Stimulated activated memory B cell treated with anti-CD40 and anti-IgM and Interleukin-4, amounts not matched to agents 10 μg/mL and 1 μg/mL and 100 μg/mL, for 72 hours (primary cell): ENCODE data around the gene WDR90.

Experiments
- ATAC-seq: fragments of 150-1000 bp; cut with Tn5 transposase; 2 replicates; pipeline ENCODE4 v1.10.0; 2021
- H3K27ac Mint-ChIP-seq: one replicate; pipeline ENCODE4 v1.8.0; 2022; ENCODE audit warnings: mild to moderate bottlenecking, mixed read lengths
- H3K27me3 Mint-ChIP-seq: one replicate; pipeline ENCODE4 v1.8.0; 2022; ENCODE audit warnings: mixed read lengths
- H3K36me3 Mint-ChIP-seq: one replicate; pipeline ENCODE4 v1.8.0; 2022; ENCODE audit warnings: mixed read lengths
- H3K4me1 Mint-ChIP-seq: one replicate; pipeline ENCODE4 v1.8.0; 2022; ENCODE audit warnings: mixed read lengths
- H3K4me3 Mint-ChIP-seq: one replicate; pipeline ENCODE4 v1.8.0; 2022; ENCODE audit warnings: mild to moderate bottlenecking, moderate library complexity, mixed read lengths
- H3K9me3 Mint-ChIP-seq: one replicate; pipeline ENCODE4 v1.8.0; 2022; ENCODE audit warnings: mixed read lengths

The WDR90 gene

GRCh38 chr16:621526-622105 lies 27.5 kb upstream of the WDR90 start:
- no peaks in the 10 kb centered on the region for H3K27me3 Mint-ChIP-seq
- ATAC-seq = no peak
- H3K4me1 Mint-ChIP-seq = no peaks in the 10 kb centered on the region
- peaks cover 9% of the 10 kb centered on the region for H3K36me3 Mint-ChIP-seq
- H3K27ac Mint-ChIP-seq = no peak overlapping the region
- H3K4me3 Mint-ChIP-seq = no peak overlapping the region
- H3K9me3 Mint-ChIP-seq = no peaks in the 10 kb centered on the region

- ATAC-seq = no peak
- Mint-ChIP-seq H3K36me3 (peaks cover 22% of the 10 kb centered on the region), H3K4me3 (no peak overlapping the region), H3K27ac (no peak overlapping the region), H3K27me3 (no peaks in the 10 kb centered on the region), H3K4me1 (no peaks in the 10 kb centered on the region), H3K9me3 (no peaks in the 10 kb centered on the region)
These were observed 26.3 kb upstream of the WDR90 start for GRCh38 chr16:622920-623280.

- Mint-ChIP-seq H3K4me3 (no peak overlapping the region), H3K9me3 (no peaks in the 10 kb centered on the region), H3K4me1 (no peaks in the 10 kb centered on the region), H3K36me3 (peaks cover 23% of the 10 kb centered on the region), H3K27ac (no peak overlapping the region), H3K27me3 (no peaks in the 10 kb centered on the region)
- ATAC-seq = no peak
These were observed 24.6 kb upstream of the WDR90 start for GRCh38 chr16:624526-625070.

GRCh38 chr16:625117-625976 lies 23.8 kb upstream of the WDR90 start:
- Mint-ChIP-seq H3K9me3 (no peaks in the 10 kb centered on the region), H3K36me3 (peaks cover 23% of the 10 kb centered on the region), H3K27me3 (no peaks in the 10 kb centered on the region), H3K27ac (no peak overlapping the region), H3K4me1 (no peaks in the 10 kb centered on the region), H3K4me3 (no peak overlapping the region)
- no peak for ATAC-seq

GRCh38 chr16:625977-626765 lies 23.0 kb upstream of the WDR90 start:
- H3K27me3 Mint-ChIP-seq = no peaks in the 10 kb centered on the region
- H3K36me3 Mint-ChIP-seq = peaks cover 23% of the 10 kb centered on the region
- H3K27ac Mint-ChIP-seq = no peak overlapping the region
- H3K4me3 Mint-ChIP-seq = no peak overlapping the region
- no peaks in the 10 kb centered on the region for H3K4me1 Mint-ChIP-seq
- H3K9me3 Mint-ChIP-seq = no peaks in the 10 kb centered on the region
- no peak for ATAC-seq

- ATAC-seq = no peak
- Mint-ChIP-seq H3K4me3 (no peak overlapping the region), H3K27me3 (no peaks in the 10 kb centered on the region), H3K9me3 (no peaks in the 10 kb centered on the region), H3K4me1 (peaks cover 6% of the 10 kb centered on the region), H3K36me3 (peaks cover 23% of the 10 kb centered on the region), H3K27ac (no peak overlapping the region)
These were observed 22.2 kb upstream of the WDR90 start for GRCh38 chr16:626787-627453.

- no peak overlapping the region for H3K4me3 Mint-ChIP-seq
- H3K36me3 Mint-ChIP-seq = peaks cover 23% of the 10 kb centered on the region
- no peaks in the 10 kb centered on the region for H3K9me3 Mint-ChIP-seq
- H3K27ac Mint-ChIP-seq = no peak overlapping the region
- H3K27me3 Mint-ChIP-seq = no peaks in the 10 kb centered on the region
- peaks cover 6% of the 10 kb centered on the region for H3K4me1 Mint-ChIP-seq
- no peak for ATAC-seq
These were observed 21.5 kb upstream of the WDR90 start for GRCh38 chr16:627454-628239.

GRCh38 chr16:628321-629061 lies 20.7 kb upstream of the WDR90 start:
- Mint-ChIP-seq H3K4me1 (peaks cover 6% of the 10 kb centered on the region), H3K4me3 (no peak overlapping the region), H3K9me3 (no peaks in the 10 kb centered on the region), H3K36me3 (peaks cover 23% of the 10 kb centered on the region), H3K27me3 (no peaks in the 10 kb centered on the region), H3K27ac (no peak overlapping the region)
- ATAC-seq = no peak

- H3K4me1 Mint-ChIP-seq = peaks cover 8% of the 10 kb centered on the region
These were observed 19.9 kb upstream of the WDR90 start for GRCh38 chr16:629185-629832.

GRCh38 chr16:629833-630248 lies 19.3 kb upstream of the WDR90 start:
- H3K9me3 Mint-ChIP-seq = no peaks in the 10 kb centered on the region
- H3K4me1 Mint-ChIP-seq = peaks cover 14% of the 10 kb centered on the region
- peaks cover 23% of the 10 kb centered on the region for H3K36me3 Mint-ChIP-seq
- no peaks in the 10 kb centered on the region for H3K27me3 Mint-ChIP-seq
- no peak overlapping the region for H3K27ac Mint-ChIP-seq
- no peak overlapping the region for H3K4me3 Mint-ChIP-seq
- ATAC-seq = no peak

More at GRCh38 chr16:629185-629832, 19.9 kb upstream of the WDR90 start:
- no peak for ATAC-seq
- no peaks in the 10 kb centered on the region for H3K9me3 Mint-ChIP-seq
- H3K4me3 Mint-ChIP-seq = no peak overlapping the region
- H3K27ac Mint-ChIP-seq = no peak overlapping the region
- peaks cover 23% of the 10 kb centered on the region for H3K36me3 Mint-ChIP-seq
- no peaks in the 10 kb centered on the region for H3K27me3 Mint-ChIP-seq

- Mint-ChIP-seq H3K36me3 (peaks cover 23% of the 10 kb centered on the region), H3K27me3 (no peaks in the 10 kb centered on the region), H3K27ac (no peak overlapping the region), H3K4me3 (no peak overlapping the region), H3K4me1 (peaks cover 17% of the 10 kb centered on the region), H3K9me3 (no peaks in the 10 kb centered on the region)
- no peak for ATAC-seq
These were observed 18.8 kb upstream of the WDR90 start for GRCh38 chr16:630249-630814.

- no peak within 1 kb of the TSS for H3K4me3 Mint-ChIP-seq
- no peak for ATAC-seq
- H3K27me3 Mint-ChIP-seq = no peaks in the 10 kb centered on the region
- H3K27ac Mint-ChIP-seq = no peak within 1 kb of the TSS
- H3K4me1 Mint-ChIP-seq = peaks cover 17% of the 10 kb centered on the region
- H3K9me3 Mint-ChIP-seq = no peaks in the 10 kb centered on the region
- H3K36me3 Mint-ChIP-seq = peaks cover 20% of the 10 kb centered on the region
These were observed 18.3 kb upstream of the WDR90 start, which contains the start of gene WFIKKN1 for GRCh38 chr16:630815-631405. Gene WFIKKN1, plus strand, starts transcription at chr16:630985. Its CDS starts 269 bp downstream, at chr16:631254.
